Mucosa of descending colon (tissue), 3 donors: ENCODE data around the gene FOLR1. TPM values are rescaled to one million over a fixed set of nuclear protein-coding genes. Genes with fewer than 3 reads are reported as not detected.
"Not testable (repeated sequence)": the region's sequence is repeated elsewhere in the genome, so short reads cannot be mapped to it uniquely, and the experiment has no call there.

ENCODE experiments used
- ATAC-seq: fragments of 200-7000 bp; cut with Tn5 transposase; one replicate; pipeline ENCODE4 v1.9.1; 2020; ENCODE audit warnings: mild to moderate bottlenecking, moderate library complexity
- DNase-seq, 3 donors: peaks; one replicate each; pipeline ENCODE4 v3.0.0-alpha.2; 2020
- H3K36me3 ChIP-seq: fragments of 200-600 bp; one replicate; pipeline ENCODE4 v1.8.0; 2021; ENCODE audit warnings: low read depth, mild to moderate bottlenecking
- H3K4me1 ChIP-seq: fragments of 200-600 bp; one replicate; pipeline ENCODE4 v1.8.0; 2021; ENCODE audit warnings: low read depth, mild to moderate bottlenecking
- H3K4me3 ChIP-seq: fragments of 200-600 bp; one replicate; pipeline ENCODE4 v1.8.0; 2021; ENCODE audit warnings: mild to moderate bottlenecking
- H3K9me3 ChIP-seq: fragments of 200-600 bp; one replicate; pipeline ENCODE4 v1.8.0; 2021; ENCODE audit warnings: mild to moderate bottlenecking
- intact Hi-C, 2 donors: fragments of 100-400 bp; cut with DNase I in 1 of 2; cut with micrococcal nuclease in 1 of 2; formaldehyde crosslinking; loops; one replicate each; pipeline versions ENCODE4 v1.11.0 to v1.11.1; 2022; cut with DNase I, micrococcal nuclease
- total RNA-seq, 3 donors: library from RNA; stranded (reverse); fragmentation: NEBNext Ultra II Directional in 2 of 3; extraction: Animal tissue kit (Norgen Biotek cat#: 25700) in 2 of 3; gene quantifications; one replicate each; pipeline versions ENCODE4 v1.2.1 to v1.2.4, GENCODE V29; 2021 to 2023
- TF ChIP-seq, protein P1 (sequence below): fragments of 200-600 bp; IDR thresholded peaks from one replicate; pipeline ENCODE4 v1.8.0; 2022; ENCODE audit warnings: antibody characterized with exemption, mild to moderate bottlenecking
- donor health status: DM: no; HTN: no; CAD: no; lungs with moderate emphysema.
- donor health status: DM: no; HTN: no; CAD: no.
- donor health status: DM: no; HTN: yes; CAD: no.

The FOLR1 gene
- total RNA-seq, 3 donors from 2014 or later, result not detected

DNA sequence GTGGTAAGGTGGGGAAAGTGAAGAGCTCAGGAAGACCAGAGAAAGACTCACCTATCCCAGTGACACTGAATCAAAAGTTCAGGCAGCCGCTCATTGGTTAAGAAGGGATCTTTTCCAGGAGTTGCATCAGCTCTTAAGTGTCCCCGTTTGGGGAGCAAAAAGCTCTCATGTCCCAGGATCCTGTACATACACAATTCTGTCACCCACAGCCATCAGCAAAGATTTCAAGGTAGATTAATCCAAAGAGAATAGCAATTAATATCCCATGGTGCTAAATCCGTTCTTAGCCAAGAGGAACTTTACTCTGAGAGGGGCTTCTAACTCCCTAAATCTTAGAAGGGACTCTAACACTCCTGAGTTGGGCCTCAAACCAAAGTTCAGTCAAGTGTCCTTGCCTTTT lies 37.1 kb upstream of the FOLR1 start:
- H3K4me3 ChIP-seq, result no peak overlapping the region
- no peaks in the 10 kb centered on the region for H3K36me3 ChIP-seq
- H3K4me1 ChIP-seq, result no peaks in the 10 kb centered on the region
- DNase-seq (no peak), ATAC-seq (no peak)
- intact Hi-C loops, result no loop called here
- no peaks in the 10 kb centered on the region for H3K9me3 ChIP-seq
- TF ChIP-seq, protein P1, sequence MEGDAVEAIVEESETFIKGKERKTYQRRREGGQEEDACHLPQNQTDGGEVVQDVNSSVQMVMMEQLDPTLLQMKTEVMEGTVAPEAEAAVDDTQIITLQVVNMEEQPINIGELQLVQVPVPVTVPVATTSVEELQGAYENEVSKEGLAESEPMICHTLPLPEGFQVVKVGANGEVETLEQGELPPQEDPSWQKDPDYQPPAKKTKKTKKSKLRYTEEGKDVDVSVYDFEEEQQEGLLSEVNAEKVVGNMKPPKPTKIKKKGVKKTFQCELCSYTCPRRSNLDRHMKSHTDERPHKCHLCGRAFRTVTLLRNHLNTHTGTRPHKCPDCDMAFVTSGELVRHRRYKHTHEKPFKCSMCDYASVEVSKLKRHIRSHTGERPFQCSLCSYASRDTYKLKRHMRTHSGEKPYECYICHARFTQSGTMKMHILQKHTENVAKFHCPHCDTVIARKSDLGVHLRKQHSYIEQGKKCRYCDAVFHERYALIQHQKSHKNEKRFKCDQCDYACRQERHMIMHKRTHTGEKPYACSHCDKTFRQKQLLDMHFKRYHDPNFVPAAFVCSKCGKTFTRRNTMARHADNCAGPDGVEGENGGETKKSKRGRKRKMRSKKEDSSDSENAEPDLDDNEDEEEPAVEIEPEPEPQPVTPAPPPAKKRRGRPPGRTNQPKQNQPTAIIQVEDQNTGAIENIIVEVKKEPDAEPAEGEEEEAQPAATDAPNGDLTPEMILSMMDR, result no peak

DNA sequence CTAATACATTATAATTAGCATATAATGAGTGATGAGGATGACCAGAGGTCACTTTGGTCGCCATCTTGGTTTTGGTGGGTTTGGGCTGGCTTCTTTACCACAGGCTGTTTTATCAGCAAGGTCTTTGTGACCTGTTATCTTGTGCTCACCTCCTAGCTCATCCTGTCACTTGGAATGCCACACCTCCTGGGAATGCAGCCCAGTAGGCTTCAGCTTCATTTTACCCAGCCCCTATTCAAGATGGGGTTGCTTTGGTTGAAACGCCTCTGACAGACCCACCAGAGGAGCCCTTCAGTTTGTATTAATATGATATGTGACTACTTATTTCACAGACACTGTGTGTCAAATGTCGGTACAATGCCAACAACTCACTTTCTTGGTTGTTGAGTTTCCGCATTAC lies 36.2 kb upstream of the FOLR1 start:
- TF ChIP-seq, protein P1, result no peak
- intact Hi-C loops, result no loop called here
- Histone ChIP-seq H3K4me3 (no peak overlapping the region), H3K4me1 (no peaks in the 10 kb centered on the region), H3K36me3 (no peaks in the 10 kb centered on the region), H3K9me3 (no peaks in the 10 kb centered on the region)
- no peak for ATAC-seq
- no peak for DNase-seq

DNA sequence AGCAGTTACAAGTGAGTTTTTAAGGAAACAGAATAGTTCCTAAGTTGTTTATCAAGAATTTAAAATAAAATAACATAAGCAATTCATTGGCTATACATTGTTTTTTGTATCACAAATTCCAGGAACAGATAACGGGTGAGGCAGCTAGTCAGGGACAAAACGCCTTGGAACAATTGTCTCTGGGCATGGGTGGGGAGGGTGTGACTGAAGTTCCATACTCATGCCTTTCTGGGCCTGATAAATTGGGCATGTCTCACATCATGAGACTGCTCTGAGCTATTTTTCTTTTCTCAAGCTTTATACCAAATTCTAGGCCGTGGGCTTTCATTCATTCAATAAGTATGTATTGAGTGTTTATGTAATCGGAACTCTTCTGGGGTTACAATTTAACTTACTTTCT lies 34.8 kb upstream of the FOLR1 start:
- intact Hi-C loops, result no loop called here
- TF ChIP-seq, protein P1, result no peak

DNA sequence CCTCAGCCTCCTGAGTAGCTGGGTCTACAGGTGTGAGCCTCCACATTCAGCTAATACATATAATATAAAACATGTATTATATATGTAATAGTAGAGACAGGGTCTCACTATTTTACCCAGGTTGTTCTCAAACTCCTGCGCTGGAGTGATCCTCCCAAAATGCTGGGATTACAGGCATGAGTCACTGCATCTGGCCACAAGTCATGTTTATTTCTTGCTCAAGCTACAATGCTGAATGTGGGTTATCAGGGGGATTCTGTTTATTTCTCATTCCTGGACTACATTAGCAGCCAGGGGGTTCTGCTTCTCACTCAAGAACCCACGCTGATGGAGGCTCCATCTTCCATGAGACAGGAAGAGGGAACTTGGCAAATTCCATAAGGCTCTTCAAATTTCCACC lies 31.6 kb upstream of the FOLR1 start:
- H3K9me3 ChIP-seq, result no peaks in the 10 kb centered on the region
- no peak overlapping the region for H3K4me3 ChIP-seq
- intact Hi-C loops, result no loop called here
- DNase-seq (no peak), ATAC-seq (no peak)
- TF ChIP-seq, protein P1, result no peak
- H3K4me1 ChIP-seq, result no peaks in the 10 kb centered on the region
- H3K36me3 ChIP-seq, result no peaks in the 10 kb centered on the region

More for the DNA sequence above, 34.8 kb upstream of the FOLR1 start:
- no peak for DNase-seq
- Histone ChIP-seq H3K4me1 (no peaks in the 10 kb centered on the region), H3K4me3 (no peak overlapping the region), H3K36me3 (no peaks in the 10 kb centered on the region), H3K9me3 (no peaks in the 10 kb centered on the region)
- no peak for ATAC-seq

DNA sequence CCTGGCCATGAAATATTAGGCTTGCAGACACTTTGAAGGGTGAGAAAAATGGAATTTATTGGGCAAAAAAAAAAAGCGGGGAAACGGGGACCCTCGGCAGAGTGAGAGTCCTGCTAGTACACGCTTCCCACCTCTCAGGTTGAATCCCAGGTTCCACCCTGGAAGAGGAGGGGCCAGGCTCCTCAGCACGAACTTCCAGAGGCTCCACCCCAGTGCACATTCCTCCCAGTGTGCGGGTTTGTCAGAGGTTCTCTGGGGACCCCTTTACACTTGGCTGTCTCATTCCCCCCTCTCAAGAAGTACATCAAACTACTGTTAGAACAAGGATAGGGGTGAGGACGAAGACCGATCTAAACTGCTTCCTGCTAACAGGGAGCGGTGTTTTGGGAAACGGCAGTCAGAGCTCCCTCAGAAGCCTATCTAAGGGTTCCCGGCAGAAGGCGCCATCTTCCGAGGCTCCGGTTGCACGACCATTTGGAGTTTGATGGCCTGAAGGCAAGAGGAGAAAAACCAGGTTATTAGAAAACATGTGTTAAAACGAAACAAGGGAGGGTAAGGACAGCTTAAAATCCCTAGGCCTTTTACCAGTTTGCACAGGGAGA lies 28.9 kb upstream of the FOLR1 start:
- Histone ChIP-seq H3K4me3 (no peak overlapping the region), H3K36me3 (no peaks in the 10 kb centered on the region), H3K4me1 (no peaks in the 10 kb centered on the region), H3K9me3 (no peaks in the 10 kb centered on the region)
- TF ChIP-seq, protein P1, result no peak
- DNase-seq (no peak), ATAC-seq (no peak)
- intact Hi-C loops, result no loop called here

DNA sequence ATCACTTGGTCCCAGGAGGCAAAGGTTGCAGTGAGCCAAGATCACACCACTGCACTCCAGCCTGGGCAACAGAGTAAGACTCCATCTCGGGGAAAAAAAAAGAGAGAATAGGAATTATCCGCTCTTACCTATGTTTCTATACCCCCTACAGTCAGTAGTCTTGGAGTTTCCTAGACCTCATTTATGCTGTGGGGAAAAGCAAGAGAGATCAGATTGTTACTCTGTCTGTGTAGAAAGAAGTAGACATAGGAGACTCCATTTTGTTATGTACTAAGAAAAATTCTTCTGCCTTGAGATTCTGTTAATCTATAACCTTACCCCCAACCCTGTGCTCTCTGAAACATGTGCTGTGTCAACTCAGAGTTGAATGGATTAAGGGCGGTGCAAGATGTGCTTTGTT lies 27.8 kb upstream of the FOLR1 start:
- DNase-seq, H3K4me3 ChIP-seq, H3K9me3 ChIP-seq, H3K36me3 ChIP-seq, H3K4me1 ChIP-seq, ATAC-seq, intact Hi-C loops: not testable (repeated sequence)

DNA sequence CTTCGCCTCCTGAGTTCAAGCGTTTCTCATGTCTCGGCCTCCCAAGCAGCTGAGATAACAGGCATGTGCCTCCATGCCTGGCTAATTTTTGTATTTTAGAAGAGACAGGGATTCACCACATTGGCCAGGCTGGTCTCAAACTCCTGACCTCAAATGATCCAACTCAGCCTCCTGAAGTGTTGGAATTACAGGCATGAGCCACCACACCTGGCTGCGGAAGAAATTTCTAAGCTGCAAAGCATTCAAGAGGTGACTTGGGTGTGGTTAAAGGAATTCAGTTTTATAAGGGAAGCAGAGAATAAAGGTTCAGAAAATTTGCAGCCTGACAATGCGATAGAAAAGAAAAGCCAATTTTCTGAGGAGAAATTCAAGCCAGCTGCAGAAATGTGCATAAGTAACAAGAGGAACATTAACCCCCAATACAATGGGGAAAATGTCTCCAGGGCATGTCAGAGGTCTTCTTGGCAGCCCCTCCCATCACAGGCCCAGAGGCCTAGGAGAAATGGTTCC lies 22.8 kb upstream of the FOLR1 start:
- H3K36me3 ChIP-seq, H3K4me3 ChIP-seq, intact Hi-C loops, H3K9me3 ChIP-seq: not testable (repeated sequence)
- ATAC-seq (peak; percentile 78), DNase-seq (peak in 1 of 3 donors; percentile 37)
- peaks cover 18% of the 10 kb centered on the region for H3K4me1 ChIP-seq

DNA sequence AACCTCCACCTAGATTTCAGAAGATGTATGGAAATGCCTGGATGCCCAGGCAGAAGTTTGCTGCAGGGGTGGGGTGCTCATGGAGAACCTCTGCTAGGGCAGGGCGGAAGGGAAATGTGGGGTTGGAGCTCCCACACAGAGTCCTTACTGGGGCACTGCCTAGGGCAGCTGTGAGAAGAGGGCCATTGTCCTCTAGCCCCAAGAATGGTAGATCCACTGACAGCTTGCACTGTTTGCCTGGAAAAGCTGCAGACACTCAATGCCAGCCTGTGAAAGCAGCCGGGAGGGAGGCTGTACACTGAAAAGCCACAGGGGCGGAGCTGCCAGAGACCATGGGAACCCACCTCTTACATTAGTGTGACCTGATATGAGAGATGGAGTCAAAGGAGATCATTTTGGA lies 22.2 kb upstream of the FOLR1 start:
- peaks cover 18% of the 10 kb centered on the region for H3K4me1 ChIP-seq
- not testable (repeated sequence) for H3K9me3 ChIP-seq, H3K4me3 ChIP-seq, H3K36me3 ChIP-seq, DNase-seq, ATAC-seq
- intact Hi-C loops, result loop anchor here in 1 of 2 donors (5.0 kb wide), 1 partner anchor 57 kb away; the partner anchor contains the start of gene ANAPC15

DNA sequence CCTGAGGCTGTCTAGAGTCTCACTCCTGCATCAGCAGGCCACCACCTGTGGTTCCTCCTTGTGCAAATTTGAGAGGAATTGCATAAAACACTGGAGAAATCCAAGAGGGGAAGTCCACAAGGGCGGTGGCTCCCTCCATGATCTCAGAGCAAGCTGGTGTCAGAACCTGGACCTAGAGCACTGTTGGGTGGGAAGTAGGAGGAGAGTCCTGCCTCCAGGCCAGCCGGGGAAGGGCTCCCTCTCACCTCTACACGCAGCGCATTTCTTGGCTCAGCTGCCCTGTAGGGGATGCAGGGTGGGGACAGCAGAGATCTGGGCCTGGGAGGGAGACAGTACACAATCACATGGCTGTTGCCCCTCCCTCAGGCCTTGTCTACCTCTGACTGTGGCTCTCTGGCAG lies 19.9 kb upstream of the FOLR1 start:
- not testable (repeated sequence) for DNase-seq, ATAC-seq, H3K36me3 ChIP-seq, H3K9me3 ChIP-seq, H3K4me3 ChIP-seq
- peaks cover 22% of the 10 kb centered on the region for H3K4me1 ChIP-seq
- intact Hi-C loops, result loop anchor here in 1 of 2 donors (5.0 kb wide), 1 partner anchor 60 kb away; the partner anchor contains the start of gene ANAPC15
